Measurements from ENCODE around the gene ADCY10. TPM values are rescaled to one million over a fixed set of nuclear protein-coding genes. Genes with fewer than 3 reads are reported as not detected.
"Not testable (repeated sequence)": the region's sequence is repeated elsewhere in the genome, so short reads cannot be mapped to it uniquely, and the experiment has no call there.

ADCY10 gene
- total RNA-seq, 1 donor from 2014 or later, result 0.39 TPM

DNA sequence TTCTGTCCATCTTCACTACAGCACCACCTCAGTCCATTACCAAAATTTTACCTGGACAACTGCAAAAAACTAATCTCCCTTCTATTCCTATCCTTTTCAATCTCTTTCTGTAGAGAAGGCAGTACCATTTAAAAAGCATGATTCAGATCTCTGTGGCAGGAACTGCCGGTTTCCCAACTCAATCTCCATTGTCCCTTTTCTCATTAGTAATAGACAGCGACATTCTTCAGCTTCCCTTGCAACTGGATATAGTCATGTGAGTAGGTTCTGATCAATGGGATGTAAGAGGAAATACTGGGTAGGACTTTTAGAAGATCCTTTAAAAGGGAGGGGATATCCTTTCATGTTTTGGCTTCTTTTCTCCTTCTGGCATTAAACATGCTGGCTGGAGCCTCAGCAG is 74.9 kb downstream of the ADCY10 start:
- Mint-ChIP-seq H3K4me3 (no peak overlapping the region), H3K4me1 (ENCODE audit: unreplicated experiment) (no peaks in the 10 kb centered on the region), H3K36me3 (no peaks in the 10 kb centered on the region), H3K27me3 (no peaks in the 10 kb centered on the region), H3K27ac (no peak overlapping the region), H3K9me3 (no peaks in the 10 kb centered on the region)
- no peak for DNase-seq (ENCODE audit: extremely low spot score, unreplicated experiment)
- TF ChIP-seq, protein P1, sequence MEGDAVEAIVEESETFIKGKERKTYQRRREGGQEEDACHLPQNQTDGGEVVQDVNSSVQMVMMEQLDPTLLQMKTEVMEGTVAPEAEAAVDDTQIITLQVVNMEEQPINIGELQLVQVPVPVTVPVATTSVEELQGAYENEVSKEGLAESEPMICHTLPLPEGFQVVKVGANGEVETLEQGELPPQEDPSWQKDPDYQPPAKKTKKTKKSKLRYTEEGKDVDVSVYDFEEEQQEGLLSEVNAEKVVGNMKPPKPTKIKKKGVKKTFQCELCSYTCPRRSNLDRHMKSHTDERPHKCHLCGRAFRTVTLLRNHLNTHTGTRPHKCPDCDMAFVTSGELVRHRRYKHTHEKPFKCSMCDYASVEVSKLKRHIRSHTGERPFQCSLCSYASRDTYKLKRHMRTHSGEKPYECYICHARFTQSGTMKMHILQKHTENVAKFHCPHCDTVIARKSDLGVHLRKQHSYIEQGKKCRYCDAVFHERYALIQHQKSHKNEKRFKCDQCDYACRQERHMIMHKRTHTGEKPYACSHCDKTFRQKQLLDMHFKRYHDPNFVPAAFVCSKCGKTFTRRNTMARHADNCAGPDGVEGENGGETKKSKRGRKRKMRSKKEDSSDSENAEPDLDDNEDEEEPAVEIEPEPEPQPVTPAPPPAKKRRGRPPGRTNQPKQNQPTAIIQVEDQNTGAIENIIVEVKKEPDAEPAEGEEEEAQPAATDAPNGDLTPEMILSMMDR (conservative IDR thresholded peaks at IDR 0.05), result no peak

DNA sequence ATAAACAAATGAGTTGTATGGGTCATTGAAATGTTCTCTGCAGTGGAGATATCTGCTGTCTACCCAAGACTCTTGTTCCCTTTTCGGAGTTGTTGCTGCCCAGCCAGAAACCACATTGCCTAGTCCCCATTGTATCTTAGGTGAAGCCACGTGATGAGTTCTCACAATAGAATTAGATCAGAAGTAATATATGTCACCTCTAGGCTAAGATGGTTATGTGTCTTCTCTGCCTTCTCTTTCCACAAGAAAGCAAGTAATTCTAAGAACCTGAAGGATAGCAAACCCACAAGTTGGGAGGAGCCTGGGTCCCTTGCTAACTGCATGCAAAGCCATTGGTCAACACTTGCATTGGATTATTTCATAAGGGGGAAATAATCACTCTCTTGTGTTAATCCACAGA is 76.6 kb downstream of the ADCY10 start:
- no peak overlapping the region for H3K27ac Mint-ChIP-seq

DNA sequence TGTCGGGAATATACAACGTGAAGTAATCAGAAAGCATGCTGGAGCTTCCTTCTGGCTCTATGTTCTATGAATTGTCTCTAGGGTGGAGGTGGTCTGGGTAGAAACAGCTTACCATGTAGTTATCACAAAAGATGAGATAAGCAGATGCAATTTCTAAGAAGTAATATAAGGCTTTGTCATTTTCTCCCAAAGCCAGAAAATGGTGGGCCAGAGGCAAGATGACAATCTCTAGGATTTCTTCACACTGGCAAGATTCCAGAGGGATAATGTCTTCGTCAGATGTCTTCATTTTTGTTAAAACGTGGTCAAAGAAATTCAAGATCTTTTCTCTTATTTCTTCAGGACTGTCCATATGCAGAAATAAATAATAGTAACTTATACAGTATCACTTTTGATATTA is 77.7 kb downstream of the ADCY10 start:
- no peaks in the 10 kb centered on the region for H3K36me3 Mint-ChIP-seq
- TF ChIP-seq, protein P1 (conservative IDR thresholded peaks at IDR 0.05), result no peak
- no peaks in the 10 kb centered on the region for H3K27me3 Mint-ChIP-seq
- H3K4me3 Mint-ChIP-seq, result no peak overlapping the region
- H3K9me3 Mint-ChIP-seq, result no peaks in the 10 kb centered on the region
- no peak overlapping the region for H3K27ac Mint-ChIP-seq
- DNase-seq (ENCODE audit: extremely low spot score, unreplicated experiment), result no peak
- H3K4me1 Mint-ChIP-seq (ENCODE audit: unreplicated experiment), result no peaks in the 10 kb centered on the region

More for the DNA sequence above, 76.6 kb downstream of the ADCY10 start:
- H3K36me3 Mint-ChIP-seq, result no peaks in the 10 kb centered on the region
- no peak overlapping the region for H3K4me3 Mint-ChIP-seq
- DNase-seq (ENCODE audit: extremely low spot score, unreplicated experiment), result no peak
- no peaks in the 10 kb centered on the region for H3K27me3 Mint-ChIP-seq
- TF ChIP-seq, protein P1 (conservative IDR thresholded peaks at IDR 0.05), result no peak
- H3K9me3 Mint-ChIP-seq, result no peaks in the 10 kb centered on the region
- no peaks in the 10 kb centered on the region for H3K4me1 Mint-ChIP-seq (ENCODE audit: unreplicated experiment)

DNA sequence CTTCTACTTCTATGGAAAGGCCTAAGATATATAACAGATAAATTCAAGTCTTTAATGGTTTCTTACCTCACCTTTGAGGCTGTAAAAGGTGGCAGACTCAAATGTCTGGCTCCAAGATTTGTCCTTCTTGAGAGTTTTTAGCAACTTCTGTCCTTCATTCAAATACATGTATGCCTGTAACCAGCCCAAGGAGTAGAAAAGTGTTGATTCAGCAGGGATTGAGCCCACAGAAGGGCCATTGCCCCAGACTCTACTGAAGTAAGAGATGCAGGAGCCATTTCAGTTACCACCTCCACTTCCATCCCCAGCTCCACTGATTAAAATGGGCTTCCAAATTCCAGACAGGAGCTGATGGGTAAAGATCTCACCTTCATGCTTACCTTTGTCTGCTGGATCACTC is 80.0 kb downstream of the ADCY10 start:
- Mint-ChIP-seq H3K4me3 (no peak overlapping the region), H3K36me3 (no peaks in the 10 kb centered on the region), H3K27me3 (no peaks in the 10 kb centered on the region), H3K9me3 (no peaks in the 10 kb centered on the region), H3K4me1 (ENCODE audit: unreplicated experiment) (no peaks in the 10 kb centered on the region), H3K27ac (no peak overlapping the region)
- no peak for DNase-seq (ENCODE audit: extremely low spot score, unreplicated experiment)
- TF ChIP-seq, protein P1 (conservative IDR thresholded peaks at IDR 0.05), result no peak

DNA sequence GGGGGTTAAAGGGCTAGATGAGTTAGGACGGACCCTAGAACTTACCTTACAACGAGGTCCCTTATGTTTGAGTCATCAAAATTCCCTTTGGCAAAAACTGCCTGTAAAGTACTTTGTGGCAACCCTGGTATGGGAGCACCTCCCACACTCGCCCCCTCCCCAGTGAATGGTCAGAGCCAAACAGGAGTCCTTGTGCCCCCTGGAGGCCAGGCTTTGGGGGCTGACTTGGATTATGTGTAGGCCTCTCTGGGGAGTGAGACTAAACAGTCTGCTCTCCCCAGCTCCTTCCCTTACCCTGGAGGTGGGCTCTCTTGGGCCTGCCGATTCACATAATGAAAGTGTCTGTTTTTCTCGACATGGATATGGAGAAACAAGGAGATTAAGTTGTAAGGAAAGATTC is 81.2 kb downstream of the ADCY10 start:
- Mint-ChIP-seq H3K27ac (no peak overlapping the region), H3K27me3 (no peaks in the 10 kb centered on the region), H3K4me1 (ENCODE audit: unreplicated experiment) (no peaks in the 10 kb centered on the region), H3K36me3 (no peaks in the 10 kb centered on the region), H3K9me3 (no peaks in the 10 kb centered on the region), H3K4me3 (no peak overlapping the region)
- DNase-seq (ENCODE audit: extremely low spot score, unreplicated experiment), result no peak
- TF ChIP-seq, protein P1 (conservative IDR thresholded peaks at IDR 0.05), result no peak

DNA sequence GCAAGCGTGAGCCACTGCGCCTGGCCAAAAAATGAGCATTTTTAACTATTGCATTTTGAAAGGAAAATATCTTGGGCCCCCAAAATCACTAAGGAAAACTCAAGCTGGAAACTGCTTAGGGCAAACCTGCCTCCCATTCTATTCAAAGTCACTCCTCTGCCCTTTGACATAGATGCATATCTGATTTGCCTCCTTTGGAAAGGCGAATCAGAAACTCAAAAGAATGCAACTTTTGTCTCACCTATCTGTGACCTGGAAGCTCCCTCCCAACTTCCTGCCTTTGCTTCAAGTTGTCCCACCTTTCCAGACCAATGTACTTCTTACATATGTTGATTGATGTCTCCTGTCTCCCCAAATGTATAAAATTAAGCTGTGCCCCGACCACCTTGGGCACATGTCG is 83.3 kb downstream of the ADCY10 start:
- H3K4me1 Mint-ChIP-seq (ENCODE audit: unreplicated experiment); H3K27ac Mint-ChIP-seq; H3K4me3 Mint-ChIP-seq; H3K36me3 Mint-ChIP-seq; DNase-seq (ENCODE audit: extremely low spot score, unreplicated experiment); H3K27me3 Mint-ChIP-seq; H3K9me3 Mint-ChIP-seq: not testable (repeated sequence)

Measured in type B pancreatic cell (in vitro differentiated cells).